AG04450 (cell line): ENCODE data around the gene PRKD1. TPM values are rescaled to one million over a fixed set of nuclear protein-coding genes. Genes with fewer than 3 reads are reported as not detected.

Source experiments
- CTCF ChIA-PET: fragments of 300-600, 350-600 bp; formaldehyde crosslinking; extraction: SDS; loops from one replicate; lab custom pipeline; 2022; ENCODE audit warnings: antibody characterized with exemption, inconsistent platforms; lab: Charles Lee
- POLR2A ChIA-PET: fragments of 350-600 bp; formaldehyde crosslinking; extraction: SDS; loops from one replicate; lab custom pipeline; 2021; ENCODE audit warnings: antibody characterized with exemption, inconsistent platforms; lab: Yijun Ruan, JAX
- DNase-seq: peaks from one replicate; pipeline ENCODE4 v3.0.0-alpha.2; 2011; ENCODE audit warnings: low read depth, low spot score
- H3K27ac ChIP-seq: one replicate; pipeline ENCODE4 v1.5.1; 2012; ENCODE audit warnings: low read depth, low read length, control low read depth
- H3K27me3 ChIP-seq: one replicate; pipeline ENCODE4 v1.6.0; 2012; ENCODE audit warnings: low read length; ENCODE audit not compliant: control insufficient read depth, insufficient read depth
- H3K4me3 ChIP-seq: 2 replicates; pipeline ENCODE4 v1.5.1; 2011; ENCODE audit warnings: mild to moderate bottlenecking, low read depth, low read length, control low read depth
- H3K9me3 ChIP-seq: 2 replicates; pipeline ENCODE4 v1.5.1; 2012; ENCODE audit warnings: low read length; ENCODE audit not compliant: control insufficient read depth, insufficient read depth
- CTCF ChIP-seq: IDR thresholded peaks from 2 replicates; pipeline ENCODE4 v1.5.1; 2011; ENCODE audit warnings: low read depth, low read length, control low read depth, inconsistent platforms
- polyA plus RNA-seq: library from polyadenylated mRNA; depleted of rRNA; stranded (reverse); fragments of >200 nt; gene quantifications from 2 replicates; pipeline ENCODE4 v1.2.3, GENCODE V29; 2011

PRKD1 gene
- polyA plus RNA-seq, 1 experiment, result 24.5 TPM

GRCh38 chr14:29648045-29648444, 279.6 kb downstream of the PRKD1 start:
- ChIA-PET POLR2A (no interaction called here), CTCF (interaction anchor here (0.7 kb wide), 1 partner anchor 1226 kb away, joined by 4 read pairs; no protein-coding TSS in a partner anchor)
- no peaks in the 10 kb centered on the region for H3K27me3 ChIP-seq
- TF ChIP-seq CTCF, result no peak
- no peak overlapping the region for H3K27ac ChIP-seq
- no peak for DNase-seq
- no peak overlapping the region for H3K4me3 ChIP-seq
- peaks cover 17% of the 10 kb centered on the region for H3K9me3 ChIP-seq

- CTCF ChIA-PET, result no interaction called here
- Histone ChIP-seq H3K9me3 (peaks cover 15% of the 10 kb centered on the region), H3K27me3 (no peaks in the 10 kb centered on the region), H3K27ac (no peak overlapping the region), H3K4me3 (no peak overlapping the region)
- POLR2A ChIA-PET, result no interaction called here
- DNase-seq, result no peak
- no peak for TF ChIP-seq CTCF
These were observed 282.5 kb downstream of the PRKD1 start for GRCh38 chr14:29645117-29645516.

GRCh38 chr14:29643433-29644211, 284.0 kb downstream of the PRKD1 start:
- no peak overlapping the region for H3K27ac ChIP-seq
- H3K27me3 ChIP-seq, result no peaks in the 10 kb centered on the region
- TF ChIP-seq CTCF, result no peak
- POLR2A ChIA-PET, result no interaction called here
- no peak for DNase-seq
- CTCF ChIA-PET, result interaction anchor here (1.2 kb wide), 1 partner anchor 94 kb away, joined by 4 read pairs; no protein-coding TSS in a partner anchor
- H3K9me3 ChIP-seq, result peaks cover 7% of the 10 kb centered on the region
- no peak overlapping the region for H3K4me3 ChIP-seq

GRCh38 chr14:29637411-29637810, 290.2 kb downstream of the PRKD1 start:
- Histone ChIP-seq H3K4me3 (no peak overlapping the region), H3K27me3 (no peaks in the 10 kb centered on the region), H3K9me3 (no peaks in the 10 kb centered on the region), H3K27ac (no peak overlapping the region)
- no peak for TF ChIP-seq CTCF
- no peak for DNase-seq
- POLR2A ChIA-PET, result no interaction called here
- CTCF ChIA-PET, result interaction anchor here (1.1 to 1.6 kb wide), 4 partner anchors 19 to 368 kb away, joined by 3 to 4 read pairs (median 4); no protein-coding TSS in a partner anchor

- DNase-seq, result no peak
- CTCF ChIA-PET, result interaction anchor here (1.3 to 1.6 kb wide), 3 partner anchors 18 to 369 kb away, joined by 3 to 4 read pairs (median 4); no protein-coding TSS in a partner anchor
- Histone ChIP-seq H3K27me3 (no peaks in the 10 kb centered on the region), H3K27ac (no peak overlapping the region), H3K9me3 (no peaks in the 10 kb centered on the region), H3K4me3 (no peak overlapping the region)
- POLR2A ChIA-PET, result no interaction called here
- TF ChIP-seq CTCF, result no peak
These were observed 290.8 kb downstream of the PRKD1 start for GRCh38 chr14:29636870-29637269.
